IMR-90 (cell line): ENCODE data around the gene MKX. TPM values are rescaled to one million over a fixed set of nuclear protein-coding genes. Genes with fewer than 3 reads are reported as not detected.
A peak's percentile ranks its signal among the peaks of the same experiment; 100 is the strongest.

Source experiments
- ATAC-seq: fragments of 200-7000 bp; cut with Tn5 transposase; 2 replicates; pipeline ENCODE4 v1.9.1; 2020; ENCODE audit warnings: low read depth, mild to moderate bottlenecking, moderate library complexity
- BruUV-seq: library from RNA; stranded (reverse); fragments of 400-500 nt; replicated peaks from 2 replicates; lab custom pipeline; 2021; lab: Mats Ljungman, UMichigan
- CTCF ChIA-PET: fragments of 300-600 bp; formaldehyde crosslinking; extraction: SDS; loops from one replicate; lab custom pipeline; 2021; ENCODE audit warnings: antibody characterized with exemption; lab: Yijun Ruan, JAX
- POLR2A ChIA-PET: fragments of 300-600 bp; sonication (Branson Sonifier 250); formaldehyde crosslinking; loops from one replicate; lab custom pipeline; 2022; ENCODE audit warnings: antibody characterized with exemption; ENCODE audit not compliant: unreplicated experiment; lab: Charles Lee
- DNase-seq: peaks from one replicate; pipeline ENCODE4 v3.0.0; 2013
- H2AFZ ChIP-seq: replicated peaks from 2 replicates; pipeline ENCODE3; 2013; ENCODE audit warnings: low read length, mild to moderate bottlenecking; ENCODE audit not compliant: poor library complexity
- H2AK5ac ChIP-seq: 2 replicates; pipeline ENCODE4 v1.6.1; 2013; ENCODE audit warnings: low read depth, low read length, inconsistent platforms
- H2AK9ac ChIP-seq: replicated peaks from 2 replicates; pipeline ENCODE3; 2013; ENCODE audit warnings: mild to moderate bottlenecking, low read depth, low read length, moderate library complexity; ENCODE audit not compliant: poor library complexity
- H2BK120ac ChIP-seq: 2 replicates; pipeline ENCODE4 v1.6.1; 2013; ENCODE audit warnings: low read depth, low read length, inconsistent platforms
- H2BK15ac ChIP-seq: 3 replicates; pipeline ENCODE4 v1.6.1; 2013; ENCODE audit warnings: low read depth, low read length, inconsistent platforms
- H2BK20ac ChIP-seq: 2 replicates; pipeline ENCODE4 v1.6.1; 2013; ENCODE audit warnings: low read depth, mild to moderate bottlenecking, inconsistent platforms, low read length, moderate library complexity
- H2BK5ac ChIP-seq: 2 replicates; pipeline ENCODE4 v1.6.1; 2013; ENCODE audit warnings: mild to moderate bottlenecking, low read depth, low read length, inconsistent platforms; ENCODE audit not compliant: poor library complexity, severe bottlenecking
- H3K14ac ChIP-seq: replicated peaks from 2 replicates; pipeline ENCODE4 v1.6.1; 2013; ENCODE audit warnings: low read depth, low read length, inconsistent platforms
- H3K18ac ChIP-seq: 2 replicates; pipeline ENCODE4 v1.6.1; 2013; ENCODE audit warnings: low read depth, low read length, control low read depth
- H3K23ac ChIP-seq: 2 replicates; pipeline ENCODE4 v1.6.1; 2013; ENCODE audit warnings: low read depth, low read length, inconsistent platforms
- H3K27ac ChIP-seq: 2 replicates; pipeline ENCODE4 v1.5.1; 2013; ENCODE audit warnings: mild to moderate bottlenecking, control low read depth, low read length; ENCODE audit not compliant: insufficient read depth
- H3K27me3 ChIP-seq: 2 replicates; pipeline ENCODE4 v1.6.1; 2013; ENCODE audit warnings: low read length; ENCODE audit not compliant: control insufficient read depth, insufficient read depth
- H3K36me3 ChIP-seq: 2 replicates; pipeline ENCODE4 v1.6.1; 2013; ENCODE audit warnings: low read length, mixed read lengths; ENCODE audit not compliant: control insufficient read depth, insufficient read depth
- H3K4ac ChIP-seq: 2 replicates; pipeline ENCODE4 v1.6.1; 2013; ENCODE audit warnings: low read depth, low read length, inconsistent platforms
- H3K4me1 ChIP-seq: 2 replicates; pipeline ENCODE4 v1.6.1; 2013; ENCODE audit warnings: low read length, mixed read lengths; ENCODE audit not compliant: control insufficient read depth, insufficient read depth
- H3K4me2 ChIP-seq: 2 replicates; pipeline ENCODE4 v1.6.1; 2013; ENCODE audit warnings: low read depth, mild to moderate bottlenecking, control low read depth, low read length, moderate library complexity
- H3K4me3 ChIP-seq: 2 replicates; pipeline ENCODE4 v1.5.1; 2013; ENCODE audit warnings: low read depth, mild to moderate bottlenecking, control low read depth, low read length, moderate library complexity; ENCODE audit not compliant: insufficient read depth
- H3K56ac ChIP-seq: 2 replicates; pipeline ENCODE4 v1.6.1; 2013; ENCODE audit warnings: low read length, inconsistent platforms; ENCODE audit not compliant: insufficient read depth; ENCODE audit errors: extremely low read depth
- H3K79me1 ChIP-seq, 2 experiments: 2 replicates each; pipeline ENCODE4 v1.6.1; 2013; ENCODE audit warnings: low read length in 2 of 2, inconsistent platforms in 1 of 2, low read depth in 1 of 2
- H3K9ac ChIP-seq: 2 replicates; pipeline ENCODE4 v1.6.1; 2013; ENCODE audit warnings: low read depth, low read length, control low read depth
- H3K9me1 ChIP-seq: 2 replicates; pipeline ENCODE4 v1.6.1; 2013; ENCODE audit warnings: low read length, inconsistent platforms; ENCODE audit not compliant: insufficient read depth
- H3K9me3 ChIP-seq: 2 replicates; pipeline ENCODE4 v1.6.1; 2013; ENCODE audit warnings: low read length; ENCODE audit not compliant: control insufficient read depth, insufficient read depth
- H4K20me1 ChIP-seq: 2 replicates; pipeline ENCODE4 v1.6.1; 2013; ENCODE audit warnings: low read length, inconsistent platforms; ENCODE audit not compliant: insufficient read depth
- H4K5ac ChIP-seq: 2 replicates; pipeline ENCODE4 v1.6.1; 2013; ENCODE audit warnings: mild to moderate bottlenecking, low read depth, low read length, control low read depth
- H4K8ac ChIP-seq, 2 experiments: 2 replicates each; pipeline ENCODE4 v1.6.1; 2013; ENCODE audit warnings: low read depth in 2 of 2, low read length in 2 of 2, control low read depth in 1 of 2, inconsistent platforms in 1 of 2
- H4K91ac ChIP-seq: 2 replicates; pipeline ENCODE4 v1.6.1; 2013; ENCODE audit warnings: low read depth, low read length, inconsistent platforms; ENCODE audit not compliant: insufficient read depth
- CEBPB ChIP-seq: IDR thresholded peaks from 2 replicates; pipeline ENCODE4 v1.6.1; 2012; ENCODE audit warnings: low read depth, low read length, improper control_type of control experiment
- MAFK ChIP-seq: IDR thresholded peaks from 2 replicates; pipeline ENCODE4 v1.6.1; 2012; ENCODE audit warnings: low read depth, low read length, improper control_type of control experiment
- POLR2A ChIP-seq: IDR thresholded peaks from 2 replicates; pipeline ENCODE4 v1.6.1; 2012; ENCODE audit warnings: mild to moderate bottlenecking, low read depth, low read length
- RCOR1 ChIP-seq: IDR thresholded peaks from 2 replicates; pipeline ENCODE4 v1.6.1; 2012; ENCODE audit warnings: mild to moderate bottlenecking, low read length, improper control_type of control experiment; ENCODE audit not compliant: insufficient replicate concordance
- WGBS, 2 experiments: methylation state at CpG; one replicate each; pipeline versions ENCODE4 v1.1.5 to v1.1.7; 2013; ENCODE audit warnings: missing lambda C conversion rate in 2 of 2; ENCODE audit not compliant: insufficient read length in 1 of 2; ENCODE audit errors: extremely low coverage in 2 of 2; 5-methylcytosine and 5-hydroxymethylcytosine counted together
- dilution Hi-C: fragments of 300-500 bp; cut with HindIII; formaldehyde crosslinking; loops from one replicate; pipeline ENCODE4 v1.14.3; 2018; ENCODE audit warnings: low sequenced_read_pairs; ENCODE audit not compliant: unreplicated experiment
- in situ Hi-C: fragments of 300-500 bp; cut with MboI; formaldehyde crosslinking; loops from 3 replicates; pipeline ENCODE4 v1.14.3; 2019; ENCODE audit warnings: low sequenced_read_pairs, inconsistent platforms, mixed read lengths
- intact Hi-C: fragments of 100-400 bp; cut with micrococcal nuclease; formaldehyde crosslinking; loops from 2 replicates; pipeline ENCODE4 v1.10.0; 2022
- polyA plus RNA-seq, 3 experiments: library from polyadenylated mRNA; depleted of rRNA; stranded (reverse); fragments of >200 nt; gene quantifications; 2 replicates each; pipeline ENCODE4 v1.2.3, GENCODE V29; 2012; ENCODE audit warnings: low replicate concordance in 1 of 3
- total RNA-seq: library from RNA; depleted of rRNA; stranded (reverse); fragments of >200 nt; gene quantifications from 2 replicates; pipeline ENCODE4 v1.2.3, GENCODE V29; 2012
- TF ChIP-seq, protein P1 (sequence below): fragments of 150-350 bp; IDR thresholded peaks from 2 replicates; pipeline ENCODE4 v1.6.1; 2017; ENCODE audit warnings: mild to moderate bottlenecking, antibody characterized with exemption, low read length, low read depth

The MKX gene
- total and polyA plus RNA-seq, 2 of the 4 experiments (the other 2 are of a cell fraction) = 0.10 to 0.36 TPM

DNA sequence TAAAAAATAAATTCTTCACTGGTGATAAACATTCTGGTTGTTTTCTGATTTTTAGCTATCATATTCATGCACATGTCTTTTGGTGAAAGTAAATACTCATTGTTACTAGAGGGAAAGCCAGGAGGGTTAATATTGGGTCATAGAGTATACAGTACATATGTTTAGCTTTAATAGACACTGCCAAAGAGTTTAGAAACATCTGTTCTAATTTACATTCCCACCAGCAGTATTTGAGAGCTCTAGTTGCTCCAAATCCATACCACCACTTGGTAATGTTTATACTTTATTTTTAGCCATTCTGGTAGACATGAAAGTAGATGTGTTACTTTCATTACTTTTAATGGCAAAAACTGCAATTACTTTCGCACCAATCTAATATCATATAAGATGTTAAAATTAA, 108.8 kb downstream of the MKX start (continued):
- TF ChIP-seq RCOR1 (no peak), CEBPB (no peak)
- TF ChIP-seq, protein P1, sequence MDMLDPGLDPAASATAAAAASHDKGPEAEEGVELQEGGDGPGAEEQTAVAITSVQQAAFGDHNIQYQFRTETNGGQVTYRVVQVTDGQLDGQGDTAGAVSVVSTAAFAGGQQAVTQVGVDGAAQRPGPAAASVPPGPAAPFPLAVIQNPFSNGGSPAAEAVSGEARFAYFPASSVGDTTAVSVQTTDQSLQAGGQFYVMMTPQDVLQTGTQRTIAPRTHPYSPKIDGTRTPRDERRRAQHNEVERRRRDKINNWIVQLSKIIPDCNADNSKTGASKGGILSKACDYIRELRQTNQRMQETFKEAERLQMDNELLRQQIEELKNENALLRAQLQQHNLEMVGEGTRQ = no peak

DNA sequence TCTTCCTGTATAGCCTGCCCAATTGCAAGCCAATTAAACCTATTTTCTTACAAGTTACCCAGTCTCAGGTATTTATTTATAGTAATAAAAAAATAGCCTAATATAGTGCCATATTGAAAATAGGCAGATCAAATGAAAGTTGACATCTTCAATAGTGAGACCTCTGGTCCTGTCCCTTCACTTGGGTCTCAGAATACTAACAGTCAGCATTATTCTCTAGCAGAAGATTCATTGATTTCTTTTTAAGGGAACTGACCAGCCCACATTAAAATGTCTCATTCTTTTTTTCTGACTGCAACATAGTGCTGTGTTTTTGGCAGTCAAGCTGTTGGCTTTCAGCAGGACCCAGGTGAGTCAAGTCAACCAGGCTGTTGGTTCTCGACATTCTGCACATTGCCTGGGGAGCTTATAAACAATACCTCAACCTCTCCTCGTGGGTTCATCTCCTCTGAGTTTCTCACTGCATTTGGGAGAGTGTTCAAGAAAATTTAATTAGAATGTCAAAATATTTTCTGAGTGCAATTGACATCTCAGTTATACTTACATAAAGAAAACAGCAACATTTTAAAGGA, 109.8 kb downstream of the MKX start:
- no peak overlapping the region for H3K23ac ChIP-seq
- H2AK5ac ChIP-seq = no peak overlapping the region
- no peak overlapping the region for H4K91ac ChIP-seq
- intact Hi-C loops (no loop called here), dilution Hi-C loops (no loop called here), in situ Hi-C loops (no loop called here)
- H3K4me3 ChIP-seq = no peak overlapping the region
- no peak overlapping the region for H3K14ac ChIP-seq
- H4K5ac ChIP-seq = no peak overlapping the region
- ATAC-seq = no peak
- no peak overlapping the region for H3K4me2 ChIP-seq
- POLR2A ChIA-PET = no interaction called here
- H2BK5ac ChIP-seq = no peak overlapping the region
- no peak overlapping the region for H3K56ac ChIP-seq
- no peak overlapping the region for H3K18ac ChIP-seq
- no peak overlapping the region for H2AFZ ChIP-seq
- H3K4ac ChIP-seq = no peak overlapping the region
- H4K20me1 ChIP-seq = no peaks in the 10 kb centered on the region
- H3K4me1 ChIP-seq = no peaks in the 10 kb centered on the region; the same call in 1 of the 2 replicates
- no peak overlapping the region for H4K8ac ChIP-seq
- CTCF ChIA-PET = no interaction called here
- no peak overlapping the region for H2BK15ac ChIP-seq
- TF ChIP-seq POLR2A = no peak
- peak; percentile 59 for TF ChIP-seq MAFK
- no peak for DNase-seq
- H3K79me1 ChIP-seq = no peaks in the 10 kb centered on the region
- WGBS, 2 experiments = no CpG with 5 or more reads among the region's 2 CpGs
- BruUV-seq = no TSS peak
- no peak overlapping the region for H2AK9ac ChIP-seq
- H2BK120ac ChIP-seq = no peak overlapping the region
- no peaks in the 10 kb centered on the region; the same call in 1 of the 2 replicates for H3K27me3 ChIP-seq
- no peaks in the 10 kb centered on the region for H3K36me3 ChIP-seq
- H3K9me3 ChIP-seq = no peaks in the 10 kb centered on the region
- no peak overlapping the region for H3K27ac ChIP-seq
- no peaks in the 10 kb centered on the region for H3K9me1 ChIP-seq
- H2BK20ac ChIP-seq = no peak overlapping the region
- H3K9ac ChIP-seq = no peak overlapping the region
